ENCODE data around the gene KCNQ1.

Gene KCNQ1

GRCh38 chr11:2590965-2591754, 146.4 kb downstream of the KCNQ1 start:
- Histone ChIP-seq H3K4me1 (ENCODE audit: control insufficient read depth, insufficient read depth, low read length) (no peaks in the 10 kb centered on the region), H3K27ac (ENCODE audit: low read depth, low read length) (no peak overlapping the region), H3K27me3 (ENCODE audit: control insufficient read depth, insufficient read depth, low read length) (no peaks in the 10 kb centered on the region), H3K9ac (ENCODE audit: low read length) (no peak overlapping the region), H3K4me3 (ENCODE audit: low read length) (no peak overlapping the region), H3K36me3 (ENCODE audit: control insufficient read depth, insufficient read depth, low read length) (no peaks in the 10 kb centered on the region)

GRCh38 chr11:2591805-2592204, 147.0 kb downstream of the KCNQ1 start:
- Histone ChIP-seq H3K4me1 (ENCODE audit: control insufficient read depth, insufficient read depth, low read length) (no peaks in the 10 kb centered on the region), H3K36me3 (ENCODE audit: control insufficient read depth, insufficient read depth, low read length) (no peaks in the 10 kb centered on the region), H3K9ac (ENCODE audit: low read length) (no peak overlapping the region), H3K27ac (ENCODE audit: low read depth, low read length) (no peak overlapping the region), H3K4me3 (ENCODE audit: low read length) (no peak overlapping the region), H3K27me3 (ENCODE audit: control insufficient read depth, insufficient read depth, low read length) (no peaks in the 10 kb centered on the region)

GRCh38 chr11:2592559-2593392, 148.0 kb downstream of the KCNQ1 start:
- no peaks in the 10 kb centered on the region for H3K27me3 ChIP-seq (ENCODE audit: control insufficient read depth, insufficient read depth, low read length)
- H3K4me3 ChIP-seq (ENCODE audit: low read length), result no peak overlapping the region
- no peak overlapping the region for H3K9ac ChIP-seq (ENCODE audit: low read length)
- no peak overlapping the region for H3K27ac ChIP-seq (ENCODE audit: low read depth, low read length)
- H3K36me3 ChIP-seq (ENCODE audit: control insufficient read depth, insufficient read depth, low read length), result no peaks in the 10 kb centered on the region
- no peaks in the 10 kb centered on the region for H3K4me1 ChIP-seq (ENCODE audit: control insufficient read depth, insufficient read depth, low read length)

- Histone ChIP-seq H3K9ac (ENCODE audit: low read length) (no peak overlapping the region), H3K4me3 (ENCODE audit: low read length) (no peak overlapping the region), H3K36me3 (ENCODE audit: control insufficient read depth, insufficient read depth, low read length) (no peaks in the 10 kb centered on the region), H3K27me3 (ENCODE audit: control insufficient read depth, insufficient read depth, low read length) (no peaks in the 10 kb centered on the region), H3K4me1 (ENCODE audit: control insufficient read depth, insufficient read depth, low read length) (no peaks in the 10 kb centered on the region), H3K27ac (ENCODE audit: low read depth, low read length) (no peak overlapping the region)
Measured at GRCh38 chr11:2593393-2593950, 148.7 kb downstream of the KCNQ1 start.

GRCh38 chr11:2594267-2594666, 149.5 kb downstream of the KCNQ1 start:
- no peak overlapping the region for H3K9ac ChIP-seq (ENCODE audit: low read length)
- no peaks in the 10 kb centered on the region for H3K36me3 ChIP-seq (ENCODE audit: control insufficient read depth, insufficient read depth, low read length)
- H3K27ac ChIP-seq (ENCODE audit: low read depth, low read length), result no peak overlapping the region
- no peaks in the 10 kb centered on the region for H3K27me3 ChIP-seq (ENCODE audit: control insufficient read depth, insufficient read depth, low read length)
- H3K4me3 ChIP-seq (ENCODE audit: low read length), result no peak overlapping the region
- no peaks in the 10 kb centered on the region for H3K4me1 ChIP-seq (ENCODE audit: control insufficient read depth, insufficient read depth, low read length)

- no peak overlapping the region for H3K4me3 ChIP-seq (ENCODE audit: low read length)
- no peaks in the 10 kb centered on the region for H3K27me3 ChIP-seq (ENCODE audit: control insufficient read depth, insufficient read depth, low read length)
- no peaks in the 10 kb centered on the region for H3K36me3 ChIP-seq (ENCODE audit: control insufficient read depth, insufficient read depth, low read length)
- no peaks in the 10 kb centered on the region for H3K4me1 ChIP-seq (ENCODE audit: control insufficient read depth, insufficient read depth, low read length)
- H3K9ac ChIP-seq (ENCODE audit: low read length), result no peak overlapping the region
- H3K27ac ChIP-seq (ENCODE audit: low read depth, low read length), result no peak overlapping the region
Measured at GRCh38 chr11:2595204-2595603, 150.4 kb downstream of the KCNQ1 start.

GRCh38 chr11:2599561-2600189, 154.9 kb downstream of the KCNQ1 start:
- Histone ChIP-seq H3K27me3 (ENCODE audit: control insufficient read depth, insufficient read depth, low read length) (no peaks in the 10 kb centered on the region), H3K27ac (ENCODE audit: low read depth, low read length) (no peak overlapping the region), H3K36me3 (ENCODE audit: control insufficient read depth, insufficient read depth, low read length) (no peaks in the 10 kb centered on the region), H3K9ac (ENCODE audit: low read length) (no peak overlapping the region), H3K4me1 (ENCODE audit: control insufficient read depth, insufficient read depth, low read length) (no peaks in the 10 kb centered on the region), H3K4me3 (ENCODE audit: low read length) (no peak overlapping the region)

GRCh38 chr11:2609345-2609744, 164.5 kb downstream of the KCNQ1 start:
- no peaks in the 10 kb centered on the region for H3K27me3 ChIP-seq (ENCODE audit: control insufficient read depth, insufficient read depth, low read length)
- no peaks in the 10 kb centered on the region for H3K4me1 ChIP-seq (ENCODE audit: control insufficient read depth, insufficient read depth, low read length)
- no peak overlapping the region for H3K9ac ChIP-seq (ENCODE audit: low read length)
- no peak overlapping the region for H3K27ac ChIP-seq (ENCODE audit: low read depth, low read length)
- H3K4me3 ChIP-seq (ENCODE audit: low read length), result no peak overlapping the region
- no peaks in the 10 kb centered on the region for H3K36me3 ChIP-seq (ENCODE audit: control insufficient read depth, insufficient read depth, low read length)

- no peaks in the 10 kb centered on the region for H3K4me1 ChIP-seq (ENCODE audit: control insufficient read depth, insufficient read depth, low read length)
- no peaks in the 10 kb centered on the region for H3K27me3 ChIP-seq (ENCODE audit: control insufficient read depth, insufficient read depth, low read length)
- no peak overlapping the region for H3K9ac ChIP-seq (ENCODE audit: low read length)
- H3K27ac ChIP-seq (ENCODE audit: low read depth, low read length), result no peak overlapping the region
- no peak overlapping the region for H3K4me3 ChIP-seq (ENCODE audit: low read length)
- no peaks in the 10 kb centered on the region for H3K36me3 ChIP-seq (ENCODE audit: control insufficient read depth, insufficient read depth, low read length)
Measured at GRCh38 chr11:2612884-2613571, 168.2 kb downstream of the KCNQ1 start.

- Histone ChIP-seq H3K9ac (ENCODE audit: low read length) (no peak overlapping the region), H3K36me3 (ENCODE audit: control insufficient read depth, insufficient read depth, low read length) (no peaks in the 10 kb centered on the region), H3K27me3 (ENCODE audit: control insufficient read depth, insufficient read depth, low read length) (no peaks in the 10 kb centered on the region), H3K4me1 (ENCODE audit: control insufficient read depth, insufficient read depth, low read length) (no peaks in the 10 kb centered on the region), H3K4me3 (ENCODE audit: low read length) (no peak overlapping the region), H3K27ac (ENCODE audit: low read depth, low read length) (no peak overlapping the region)
Measured at GRCh38 chr11:2621894-2622293, 177.1 kb downstream of the KCNQ1 start.

GRCh38 chr11:2625183-2625582, 180.4 kb downstream of the KCNQ1 start:
- no peaks in the 10 kb centered on the region for H3K4me1 ChIP-seq (ENCODE audit: control insufficient read depth, insufficient read depth, low read length)
- H3K27ac ChIP-seq (ENCODE audit: low read depth, low read length), result no peak overlapping the region
- no peaks in the 10 kb centered on the region for H3K36me3 ChIP-seq (ENCODE audit: control insufficient read depth, insufficient read depth, low read length)
- H3K9ac ChIP-seq (ENCODE audit: low read length), result no peak overlapping the region
- no peak overlapping the region for H3K4me3 ChIP-seq (ENCODE audit: low read length)
- H3K27me3 ChIP-seq (ENCODE audit: control insufficient read depth, insufficient read depth, low read length), result no peaks in the 10 kb centered on the region

GRCh38 chr11:2630679-2631078, 185.9 kb downstream of the KCNQ1 start:
- Histone ChIP-seq H3K9ac (ENCODE audit: low read length) (no peak overlapping the region), H3K4me1 (ENCODE audit: control insufficient read depth, insufficient read depth, low read length) (no peaks in the 10 kb centered on the region), H3K4me3 (ENCODE audit: low read length) (no peak overlapping the region), H3K27ac (ENCODE audit: low read depth, low read length) (no peak overlapping the region), H3K27me3 (ENCODE audit: control insufficient read depth, insufficient read depth, low read length) (no peaks in the 10 kb centered on the region), H3K36me3 (ENCODE audit: control insufficient read depth, insufficient read depth, low read length) (no peaks in the 10 kb centered on the region)
